Measurements from ENCODE around the gene SUPT20HL2. TPM values are rescaled to one million over a fixed set of nuclear protein-coding genes. Genes with fewer than 3 reads are reported as not detected.

SUPT20HL2 gene
- total RNA-seq, 1 donor from 2014 or later, result not detected

Other genes starting within 250 kb of the SUPT20HL2 start
- 158 TPM for gene ZFX, start 164.3 kb downstream of the SUPT20HL2 start, total RNA-seq
- not detected for gene SUPT20HL1, start 46.6 kb upstream of the SUPT20HL2 start, total RNA-seq
- gene PDK3, start 151.2 kb upstream of the SUPT20HL2 start, total RNA-seq, result 22.2 TPM